CD4-positive, alpha-beta T cell (primary cell): ENCODE results near the gene EPHB1. TPM values are rescaled to one million over a fixed set of nuclear protein-coding genes. Genes with fewer than 3 reads are reported as not detected.

Experiments used
- ATAC-seq: fragments of 200-7000 bp; cut with Tn5 transposase; one replicate; pipeline ENCODE4 v1.10.0; 2022; ENCODE audit warnings: mild to moderate bottlenecking; ENCODE audit not compliant: poor library complexity
- CTCF ChIA-PET: fragments of 350-600 bp; sonication (Branson Sonifier 250); formaldehyde crosslinking; loops from one replicate; lab custom pipeline; 2021; ENCODE audit warnings: antibody characterized with exemption, inconsistent platforms; lab: Charles Lee
- POLR2A ChIA-PET: fragments of 350-600 bp; sonication (Branson Sonifier 250); formaldehyde crosslinking; loops from one replicate; lab custom pipeline; 2021; ENCODE audit warnings: antibody characterized with exemption, inconsistent platforms; lab: Charles Lee
- DNase-seq, 14 experiments: peaks; one replicate each; pipeline ENCODE4 v3.0.0-alpha.2; 2013 to 2020; ENCODE audit warnings: mixed read lengths in 2 of 14
- H3K27ac ChIP-seq, 2 donors: one replicate each; pipeline versions ENCODE4 v1.5.1 to v1.7.0; 2013; ENCODE audit warnings: low read length in 2 of 2, low read depth in 1 of 2, mild to moderate bottlenecking in 1 of 2
- H3K27me3 ChIP-seq, 2 experiments: 1 replicate in 1 of 2; 2 replicates in 1 of 2; pipeline versions ENCODE4 v1.6.1 to v1.7.0; 2013; ENCODE audit warnings: low read length in 2 of 2, control low read depth in 1 of 2, mild to moderate bottlenecking in 1 of 2, moderate library complexity in 1 of 2; ENCODE audit not compliant: insufficient read depth in 2 of 2, control insufficient read depth in 1 of 2
- H3K36me3 ChIP-seq: one replicate; pipeline ENCODE4 v1.6.1; 2013; ENCODE audit warnings: low read length, control low read depth; ENCODE audit not compliant: insufficient read depth
- H3K4me1 ChIP-seq: one replicate; pipeline ENCODE4 v1.6.1; 2013; ENCODE audit warnings: low read length, control low read depth; ENCODE audit not compliant: insufficient read depth
- H3K4me3 ChIP-seq: one replicate; pipeline ENCODE4 v1.5.1; 2013; ENCODE audit warnings: mild to moderate bottlenecking, low read length, moderate library complexity
- H3K9me3 ChIP-seq, 2 experiments: 1 replicate in 1 of 2; 2 replicates in 1 of 2; pipeline versions ENCODE4 v1.6.1 to v1.7.0; 2013; ENCODE audit warnings: low read length in 2 of 2, mild to moderate bottlenecking in 2 of 2, control low read depth in 1 of 2, moderate library complexity in 1 of 2; ENCODE audit not compliant: control insufficient read depth in 1 of 2, insufficient read depth in 1 of 2
- H3K27ac Mint-ChIP-seq: one replicate; pipeline ENCODE4 v1.8.0; 2020; ENCODE audit warnings: mixed read lengths
- H3K27me3 Mint-ChIP-seq: one replicate; pipeline ENCODE4 v1.8.0; 2021; ENCODE audit warnings: mixed read lengths
- H3K36me3 Mint-ChIP-seq: one replicate; pipeline ENCODE4 v1.8.0; 2021; ENCODE audit warnings: low read depth, mixed read lengths
- H3K4me1 Mint-ChIP-seq: one replicate; pipeline ENCODE4 v1.8.0; 2021; ENCODE audit warnings: low read depth, mixed read lengths
- H3K4me3 Mint-ChIP-seq: one replicate; pipeline ENCODE4 v1.8.0; 2020; ENCODE audit warnings: mild to moderate bottlenecking, mixed read lengths
- H3K9me3 Mint-ChIP-seq: one replicate; pipeline ENCODE4 v1.8.0; 2020; ENCODE audit warnings: mixed read lengths
- intact Hi-C, 2 experiments: fragments of 100-400 bp; cut with DNase I in 1 of 2; cut with micrococcal nuclease in 1 of 2; formaldehyde crosslinking; loops; one replicate each; pipeline versions ENCODE4 v1.15.1 to v1.9.0; 2023 to 2025; cut with DNase I, micrococcal nuclease
- total RNA-seq, 174 experiments: library from RNA in 2 of 174; stranded (reverse) in 2 of 174; gene quantifications; one replicate each; pipeline ENCODE4 v1.2.3 and lab custom pipeline; 2021 to 2026
- TF ChIP-seq, protein P1 (sequence below): fragments of 200-600 bp; IDR thresholded peaks from one replicate; pipeline ENCODE4 v1.8.0; 2022; ENCODE audit warnings: antibody characterized with exemption, mild to moderate bottlenecking

EPHB1 gene
- total RNA-seq, 2 experiments from 2014 or later: 0.08 to 0.49 TPM

DNA sequence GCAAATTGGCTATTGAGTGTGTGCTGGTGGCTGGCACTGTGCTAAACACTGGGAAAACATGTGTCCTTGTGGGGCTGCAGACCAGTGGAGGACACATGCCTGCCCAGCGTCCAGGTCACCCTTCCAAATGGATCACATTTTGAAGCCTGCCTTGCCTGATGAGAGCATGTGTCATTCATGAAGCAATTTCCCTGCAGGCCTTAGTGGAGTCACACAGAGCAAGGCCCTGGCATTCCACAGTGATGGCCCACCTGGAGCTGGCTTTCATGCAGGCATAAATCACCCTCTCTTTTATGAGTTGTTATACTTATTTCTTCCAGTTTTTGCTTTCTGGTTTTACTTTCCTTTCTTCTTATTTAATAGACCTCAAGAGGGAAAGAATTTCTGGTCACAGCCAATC is 219.5 kb downstream of the EPHB1 start:
- intact Hi-C loops: no loop called here
- Histone ChIP-seq H3K4me3 (no peak overlapping the region), H3K27me3 (no peaks in the 10 kb centered on the region), H3K9me3 (no peaks in the 10 kb centered on the region), H3K4me1 (no peaks in the 10 kb centered on the region), H3K36me3 (no peaks in the 10 kb centered on the region), H3K27ac (no peak overlapping the region)
- H3K4me1 Mint-ChIP-seq: no peaks in the 10 kb centered on the region
- POLR2A ChIA-PET: no interaction called here
- H3K27me3 Mint-ChIP-seq: no peaks in the 10 kb centered on the region
- no peaks in the 10 kb centered on the region for H3K9me3 Mint-ChIP-seq
- no peak overlapping the region for H3K27ac Mint-ChIP-seq
- DNase-seq: no peak
- H3K4me3 Mint-ChIP-seq: no peak overlapping the region
- ATAC-seq: no peak
- TF ChIP-seq, protein P1, sequence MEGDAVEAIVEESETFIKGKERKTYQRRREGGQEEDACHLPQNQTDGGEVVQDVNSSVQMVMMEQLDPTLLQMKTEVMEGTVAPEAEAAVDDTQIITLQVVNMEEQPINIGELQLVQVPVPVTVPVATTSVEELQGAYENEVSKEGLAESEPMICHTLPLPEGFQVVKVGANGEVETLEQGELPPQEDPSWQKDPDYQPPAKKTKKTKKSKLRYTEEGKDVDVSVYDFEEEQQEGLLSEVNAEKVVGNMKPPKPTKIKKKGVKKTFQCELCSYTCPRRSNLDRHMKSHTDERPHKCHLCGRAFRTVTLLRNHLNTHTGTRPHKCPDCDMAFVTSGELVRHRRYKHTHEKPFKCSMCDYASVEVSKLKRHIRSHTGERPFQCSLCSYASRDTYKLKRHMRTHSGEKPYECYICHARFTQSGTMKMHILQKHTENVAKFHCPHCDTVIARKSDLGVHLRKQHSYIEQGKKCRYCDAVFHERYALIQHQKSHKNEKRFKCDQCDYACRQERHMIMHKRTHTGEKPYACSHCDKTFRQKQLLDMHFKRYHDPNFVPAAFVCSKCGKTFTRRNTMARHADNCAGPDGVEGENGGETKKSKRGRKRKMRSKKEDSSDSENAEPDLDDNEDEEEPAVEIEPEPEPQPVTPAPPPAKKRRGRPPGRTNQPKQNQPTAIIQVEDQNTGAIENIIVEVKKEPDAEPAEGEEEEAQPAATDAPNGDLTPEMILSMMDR: no peak
- CTCF ChIA-PET: no interaction called here
- H3K36me3 Mint-ChIP-seq: no peaks in the 10 kb centered on the region

DNA sequence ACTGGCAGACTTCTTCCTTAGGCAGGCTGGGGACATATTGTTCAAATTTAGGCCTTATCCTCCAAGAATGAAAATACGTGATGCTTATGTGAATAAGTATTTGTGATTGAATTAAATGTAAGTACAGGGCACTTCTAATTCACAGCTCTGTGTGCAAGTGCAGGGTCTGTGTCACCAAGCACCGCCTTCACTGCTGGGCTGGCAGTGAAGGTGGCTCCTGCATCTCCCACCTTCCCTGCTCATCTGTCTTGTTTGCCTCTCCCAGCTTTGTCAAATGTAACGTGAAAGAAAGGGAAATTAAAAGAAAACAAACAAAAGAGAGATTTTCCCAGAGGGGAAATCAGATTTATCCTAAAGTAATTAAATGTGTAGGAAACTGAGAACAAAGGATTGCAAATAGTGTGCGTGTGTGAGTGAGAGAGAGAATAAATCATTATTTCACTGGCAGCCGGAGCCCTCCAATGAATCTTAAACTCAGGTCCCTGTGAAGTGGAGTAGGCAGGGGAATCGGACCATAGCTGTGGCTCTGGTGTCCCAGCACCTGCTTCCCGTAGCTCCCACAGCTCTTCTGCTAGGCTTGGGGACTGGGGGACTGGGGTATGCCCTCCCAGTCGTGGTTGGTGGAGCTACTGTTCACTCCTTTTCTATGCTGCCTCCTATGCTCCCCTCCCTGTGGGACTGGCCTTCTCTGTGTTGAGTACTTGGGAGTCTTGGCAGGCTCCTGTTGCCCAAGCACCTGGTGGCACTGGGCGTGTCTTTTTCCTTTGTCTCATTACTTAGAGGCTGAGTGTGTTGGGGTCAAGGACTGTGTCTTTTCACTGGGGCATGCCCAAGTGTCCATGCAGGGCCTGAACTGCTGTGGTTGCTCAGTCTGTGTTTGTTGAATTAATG is 222.2 kb downstream of the EPHB1 start:
- TF ChIP-seq, protein P1: no peak
- no peak overlapping the region for H3K4me3 ChIP-seq
- intact Hi-C loops: no loop called here
- H3K36me3 ChIP-seq: no peaks in the 10 kb centered on the region
- no peaks in the 10 kb centered on the region for H3K9me3 ChIP-seq
- no peaks in the 10 kb centered on the region for H3K4me1 Mint-ChIP-seq
- no peak overlapping the region for H3K4me3 Mint-ChIP-seq
- H3K4me1 ChIP-seq: no peaks in the 10 kb centered on the region
- H3K27me3 ChIP-seq: no peaks in the 10 kb centered on the region
- H3K27ac ChIP-seq: no peak overlapping the region
- H3K9me3 Mint-ChIP-seq: no peaks in the 10 kb centered on the region
- no peaks in the 10 kb centered on the region for H3K27me3 Mint-ChIP-seq
- ChIA-PET CTCF (no interaction called here), POLR2A (no interaction called here)
- no peak overlapping the region for H3K27ac Mint-ChIP-seq
- H3K36me3 Mint-ChIP-seq: no peaks in the 10 kb centered on the region
- ATAC-seq: no peak
- no peak for DNase-seq

DNA sequence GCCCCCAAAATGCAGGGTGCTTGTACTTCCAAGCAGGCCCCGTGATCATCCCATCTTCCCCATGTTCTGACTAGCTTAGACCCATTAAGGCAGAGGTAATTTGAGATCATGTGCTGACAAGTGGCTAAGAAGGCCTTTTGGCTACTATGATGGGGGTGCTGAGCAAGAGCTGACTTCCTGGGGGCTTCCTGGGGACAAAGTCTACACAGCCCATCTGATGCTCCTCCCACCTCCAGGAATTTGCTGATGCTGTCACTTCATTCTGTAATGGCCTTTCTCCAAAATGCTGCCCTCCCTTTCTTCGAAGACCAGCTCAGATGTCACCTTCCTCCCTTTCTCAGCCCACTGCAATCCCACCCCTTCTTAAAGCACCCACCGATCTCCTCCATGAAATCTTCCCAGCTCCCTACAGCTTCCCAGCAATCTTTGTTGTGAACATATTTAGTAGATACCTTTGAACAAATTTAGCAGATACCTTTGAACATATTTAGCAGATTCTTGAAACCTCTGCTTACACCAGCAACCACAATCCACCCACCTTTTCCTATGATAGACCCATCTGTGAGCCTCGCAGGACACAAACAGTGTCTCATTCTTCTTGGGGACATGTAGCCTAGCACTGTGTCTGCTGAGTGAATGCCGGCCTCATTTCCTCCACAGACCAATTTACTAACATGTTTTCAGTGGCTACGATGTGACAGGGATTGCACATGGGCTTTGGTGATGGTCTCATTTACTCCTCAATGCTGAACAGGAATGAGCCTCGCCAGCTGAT is 223.3 kb downstream of the EPHB1 start:
- Histone ChIP-seq H3K27me3 (no peaks in the 10 kb centered on the region), H3K9me3 (no peaks in the 10 kb centered on the region), H3K36me3 (no peaks in the 10 kb centered on the region), H3K27ac (no peak overlapping the region), H3K4me3 (no peak overlapping the region), H3K4me1 (no peaks in the 10 kb centered on the region)
- ChIA-PET POLR2A (no interaction called here), CTCF (no interaction called here)
- intact Hi-C loops: no loop called here
- DNase-seq (no peak), ATAC-seq (no peak)
- H3K36me3 Mint-ChIP-seq: no peaks in the 10 kb centered on the region
- no peaks in the 10 kb centered on the region for H3K27me3 Mint-ChIP-seq
- no peaks in the 10 kb centered on the region for H3K9me3 Mint-ChIP-seq
- H3K27ac Mint-ChIP-seq: no peak overlapping the region
- no peaks in the 10 kb centered on the region for H3K4me1 Mint-ChIP-seq
- H3K4me3 Mint-ChIP-seq: no peak overlapping the region
- TF ChIP-seq, protein P1: no peak
